HL-60 (cell line): Measurements from ENCODE around the gene ZNF783.

ENCODE experiments used
- DNase-seq, 2 experiments: peaks; one replicate each; pipeline ENCODE4 v3.0.0-alpha.2; 2010 to 2020; ENCODE audit warnings: low read depth in 1 of 2, low spot score in 1 of 2
- H3K27ac ChIP-seq: fragments of 250-450 bp; sonication (Bioruptor Pico); replicated peaks from 2 replicates; pipeline ENCODE4 v1.5.1; 2020; ENCODE audit warnings: mild to moderate bottlenecking, moderate library complexity
- H3K27me3 ChIP-seq: fragments of 250-450 bp; sonication (Bioruptor Pico); 2 replicates; pipeline ENCODE4 v1.5.1; 2021; ENCODE audit warnings: mild to moderate bottlenecking, moderate library complexity; ENCODE audit not compliant: insufficient read depth, poor library complexity, severe bottlenecking
- H3K4me3 ChIP-seq: replicated peaks from 2 replicates; pipeline ENCODE4 v1.5.1; 2011; ENCODE audit warnings: mild to moderate bottlenecking, control low read depth, low read length; ENCODE audit not compliant: insufficient read depth
- CTCF ChIP-seq: IDR thresholded peaks from one replicate; pipeline ENCODE4 v1.5.1; 2011; ENCODE audit warnings: low read length, control low read depth, inconsistent platforms; ENCODE audit not compliant: insufficient read depth
- GABPA ChIP-seq: IDR thresholded peaks from 2 replicates; pipeline ENCODE4 v1.6.1; 2012; ENCODE audit warnings: low read depth
- POLR2AphosphoS5 ChIP-seq: IDR thresholded peaks from 2 replicates; pipeline ENCODE4 v1.6.1; 2012; ENCODE audit warnings: low read depth
- REST ChIP-seq: IDR thresholded peaks from 2 replicates; pipeline ENCODE4 v1.6.1; 2012; ENCODE audit warnings: low read depth; ENCODE audit not compliant: insufficient replicate concordance
- SPI1 ChIP-seq: IDR thresholded peaks from 2 replicates; pipeline ENCODE4 v1.6.1; 2012; ENCODE audit warnings: low read depth, mild to moderate bottlenecking, borderline replicate concordance

Gene ZNF783

GRCh38 chr7:149238051-149238450 is 23.9 kb upstream of the ZNF783 start:
- Histone ChIP-seq H3K27ac (no peak overlapping the region), H3K27me3 (no peaks in the 10 kb centered on the region), H3K4me3 (no peak overlapping the region)
- DNase-seq: no peak
- TF ChIP-seq GABPA: no peak
- no peak for TF ChIP-seq POLR2AphosphoS5

- peak; percentile 78 to 96 for DNase-seq
- TF ChIP-seq POLR2AphosphoS5 (peak; percentile 76; the same call in 1 of the 2 replicates), REST (peak; percentile 50), GABPA (0 out of 2 replicates have a peak, but pooled peaks have one; percentile 34), CTCF (peak; percentile 74), SPI1 (peak; percentile 58; the same call in 1 of the 2 replicates)
- H3K27ac ChIP-seq: peak within 1 kb of the TSS; percentile 73
- peak within 1 kb of the TSS; percentile 84 for H3K4me3 ChIP-seq
- no peaks in the 10 kb centered on the region for H3K27me3 ChIP-seq
These were observed 22.5 kb upstream of the ZNF783 start, which contains the start of gene ZNF212 for GRCh38 chr7:149239345-149240143. Gene ZNF212, plus strand, starts transcription at chr7:149239651. Its CDS starts 128 bp downstream, at chr7:149239779.

- TF ChIP-seq CTCF (no peak), POLR2AphosphoS5 (no peak), REST (no peak), SPI1 (no peak), GABPA (no peak)
These were observed 21.4 kb upstream of the ZNF783 start for GRCh38 chr7:149240637-149241036.

GRCh38 chr7:149241696-149242095 is 20.3 kb upstream of the ZNF783 start:
- no peak for TF ChIP-seq SPI1
- TF ChIP-seq REST: no peak
- TF ChIP-seq POLR2AphosphoS5: no peak
- TF ChIP-seq GABPA: no peak
- no peak for TF ChIP-seq CTCF
- no peak for DNase-seq
- H3K4me3 ChIP-seq: no peak overlapping the region
- no peaks in the 10 kb centered on the region for H3K27me3 ChIP-seq
- no peak overlapping the region for H3K27ac ChIP-seq

More at GRCh38 chr7:149240637-149241036, 21.4 kb upstream of the ZNF783 start:
- Histone ChIP-seq H3K4me3 (peak overlapping the region; percentile 84), H3K27ac (no peak overlapping the region), H3K27me3 (no peaks in the 10 kb centered on the region)
- DNase-seq: no peak
